Right lung (tissue), 5 donors: Measurements from ENCODE around the gene TBXAS1. TPM values are rescaled to one million over a fixed set of nuclear protein-coding genes. Genes with fewer than 3 reads are reported as not detected.
"Not testable (repeated sequence)": the region's sequence is repeated elsewhere in the genome, so short reads cannot be mapped to it uniquely, and the experiment has no call there.

Experiments used
- DNase-seq, 2 donors: peaks; one replicate each; pipeline ENCODE4 v3.0.0-alpha.2; 2013
- polyA plus RNA-seq, 5 donors: library from polyadenylated mRNA; unstranded; fragments of 120-200 nt; gene quantifications; one replicate each; pipeline versions ENCODE4 v1.2.1 to v1.2.3, GENCODE V29; 2013; ENCODE audit warnings: inconsistent platforms in 1 of 5, low replicate concordance in 1 of 5; ENCODE audit not compliant: insufficient read length in 5 of 5, insufficient read depth in 1 of 5

Gene TBXAS1
- polyA plus RNA-seq, 5 donors = 6.9 to 9.8 (median 9.0) TPM

DNA sequence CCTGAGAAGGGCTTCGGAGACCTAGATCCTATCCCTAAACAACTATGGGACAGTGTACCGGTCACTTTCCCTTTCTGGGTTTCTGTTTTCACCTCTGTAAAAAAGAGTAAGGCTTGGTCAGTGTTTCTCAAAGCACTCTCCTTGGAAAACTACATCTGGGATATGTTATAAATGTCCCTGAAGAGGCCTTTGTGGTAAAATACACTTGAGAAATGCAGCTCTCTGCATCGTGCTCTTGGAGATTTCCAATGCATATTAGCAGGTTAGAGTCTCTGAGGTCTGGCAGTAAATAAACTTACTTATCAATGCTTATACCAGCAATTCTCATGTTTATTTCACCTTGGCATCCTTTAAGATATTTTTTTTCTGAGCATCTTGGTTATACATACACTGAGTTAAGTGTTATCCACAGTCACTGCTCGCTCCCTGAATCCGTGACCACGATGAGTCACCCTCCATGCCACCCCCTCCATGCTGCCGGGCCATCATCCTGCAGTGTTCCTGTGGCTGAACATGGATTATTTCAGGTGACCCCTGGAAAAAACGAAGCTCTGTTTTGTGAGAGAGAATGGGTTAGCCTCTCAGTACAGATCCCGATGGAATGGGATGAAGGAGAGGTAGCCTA lies 3.3 kb upstream of the TBXAS1 start:
- DNase-seq = no peak

GRCh38 chr7:139827042-139827441 lies 2.0 kb upstream of the TBXAS1 start:
- DNase-seq = no peak

- DNase-seq = no peak
Observed at GRCh38 chr7:139828446-139828845, 618 bp upstream of the TBXAS1 start.

DNA sequence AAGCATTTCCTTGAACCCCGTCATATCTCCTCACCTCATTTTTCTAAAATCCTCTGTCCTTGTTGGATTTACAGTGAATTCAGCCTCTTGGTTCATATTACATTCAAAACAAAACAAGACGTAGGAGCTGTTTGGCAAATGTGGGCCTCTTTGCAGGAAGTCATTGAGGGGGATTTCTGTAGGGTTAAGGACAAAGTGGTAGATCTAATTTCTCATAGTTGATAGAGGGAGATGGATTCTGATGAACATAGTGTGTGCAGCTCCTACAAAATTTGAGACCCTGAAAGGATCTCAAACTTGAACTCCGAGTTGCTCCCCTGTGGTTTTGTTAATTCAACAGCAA lies 682 bp downstream of the TBXAS1 start:
- DNase-seq = peak in 1 of 2 donors; percentile 24

DNA sequence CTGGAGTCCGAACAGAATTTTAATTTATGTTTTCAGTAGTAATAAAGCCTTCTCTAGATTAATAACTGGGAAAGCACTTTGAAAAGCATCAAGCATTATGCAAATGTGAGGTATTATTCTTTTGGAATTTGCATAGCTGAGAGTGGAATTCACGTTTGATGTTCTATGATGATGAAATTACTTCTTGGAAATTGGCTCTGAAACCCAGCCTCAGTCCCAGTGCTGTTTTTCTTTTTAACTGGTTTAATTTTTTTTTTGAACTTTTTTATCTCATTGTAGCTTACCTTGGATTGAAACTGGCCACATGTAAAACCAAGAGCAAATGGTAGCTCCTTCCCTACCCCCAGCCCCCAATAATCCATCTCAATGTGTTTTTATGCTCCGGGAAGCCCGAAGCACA lies 1.2 kb downstream of the TBXAS1 start:
- DNase-seq = no peak

- DNase-seq = no peak
Observed at GRCh38 chr7:139830782-139831501, 1.9 kb downstream of the TBXAS1 start.

GRCh38 chr7:139835848-139836247 lies 6.8 kb downstream of the TBXAS1 start:
- not testable (repeated sequence) for DNase-seq

- not testable (repeated sequence) for DNase-seq
Observed at GRCh38 chr7:139837291-139837690, 8.2 kb downstream of the TBXAS1 start.

GRCh38 chr7:139838276-139838675 lies 9.2 kb downstream of the TBXAS1 start:
- DNase-seq = no peak

DNA sequence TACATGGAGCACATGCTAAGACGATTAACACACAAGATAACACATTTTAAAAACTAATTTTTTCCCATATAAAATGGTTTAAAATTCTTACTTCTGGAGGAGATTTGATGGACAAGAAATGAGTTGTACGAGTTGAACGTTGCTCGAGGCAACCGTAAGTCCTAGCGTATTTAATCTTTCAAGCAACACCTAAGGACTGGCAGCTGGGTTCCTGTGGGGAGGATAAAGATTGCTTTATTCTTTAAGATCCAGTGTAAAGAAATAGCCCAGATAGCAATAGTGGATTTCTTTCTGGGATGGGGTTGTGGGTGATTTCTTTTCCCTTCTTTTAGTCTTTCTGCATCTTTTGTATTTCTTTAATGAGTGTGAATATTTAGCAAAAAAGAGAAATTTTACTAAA lies 9.8 kb downstream of the TBXAS1 start:
- DNase-seq = no peak

DNA sequence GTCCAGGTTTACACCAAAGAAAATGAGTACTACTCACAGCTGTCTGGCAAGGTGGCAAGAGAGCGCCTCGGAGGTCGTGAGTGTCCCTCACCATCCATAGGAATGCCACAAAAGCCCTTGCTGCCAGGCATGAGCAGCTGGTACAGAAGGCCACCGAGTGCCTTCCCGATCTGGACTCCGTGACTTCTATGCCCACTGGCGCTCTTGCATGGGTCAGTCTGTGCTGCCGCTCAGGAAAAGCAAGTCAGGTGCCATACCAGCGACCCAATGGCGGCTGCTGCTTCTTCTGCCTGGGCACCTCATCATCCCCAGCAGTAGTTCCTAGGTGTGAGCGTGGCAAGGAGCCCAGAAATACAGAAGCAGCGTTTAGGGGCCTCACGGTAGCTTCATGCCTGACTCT lies 11.7 kb downstream of the TBXAS1 start:
- no peak for DNase-seq

DNA sequence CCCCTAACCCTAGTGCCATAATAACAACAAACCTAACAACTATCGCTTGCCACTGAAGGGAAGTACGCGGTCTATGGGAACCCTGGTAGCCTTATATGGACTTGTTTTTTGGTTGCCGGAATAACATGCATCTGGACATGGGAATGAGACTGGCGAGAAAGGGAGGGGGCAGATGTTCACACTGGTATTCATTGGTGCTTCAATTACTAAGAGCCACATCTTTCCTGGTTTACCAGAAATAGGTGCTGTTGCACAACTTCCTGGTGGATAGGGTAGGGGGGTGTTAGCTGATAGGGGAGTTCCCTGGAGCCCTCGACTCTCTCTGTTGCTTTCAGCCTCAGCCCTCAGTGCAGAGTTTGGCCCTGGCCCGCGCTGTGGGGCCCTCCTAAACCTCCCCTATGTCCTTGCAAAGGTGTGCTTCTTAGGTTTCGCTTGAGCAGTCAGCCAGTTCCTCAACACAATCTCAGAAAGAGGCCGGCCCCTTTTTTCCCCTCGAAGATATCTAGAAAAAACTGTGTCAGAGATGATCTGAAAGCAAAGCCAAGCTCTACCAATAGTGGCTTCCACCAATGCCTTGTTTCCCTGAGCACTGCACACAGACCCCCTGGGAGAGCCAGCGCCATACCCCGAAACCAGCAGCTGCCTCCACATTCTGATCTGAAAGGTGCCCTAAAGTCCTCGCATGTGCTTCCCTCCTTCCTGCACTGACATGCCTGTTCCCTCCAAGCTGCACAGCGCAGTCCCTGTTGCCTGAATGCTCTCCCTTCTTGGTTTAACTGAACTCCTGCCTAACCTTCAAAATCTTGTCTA lies 13.5 kb downstream of the TBXAS1 start:
- peak in 1 of 2 donors; percentile 24 for DNase-seq

GRCh38 chr7:139843211-139843537 lies 14.1 kb downstream of the TBXAS1 start:
- DNase-seq = not testable (repeated sequence)

- no peak for DNase-seq
Observed at GRCh38 chr7:139844779-139845442, 15.8 kb downstream of the TBXAS1 start.

DNA sequence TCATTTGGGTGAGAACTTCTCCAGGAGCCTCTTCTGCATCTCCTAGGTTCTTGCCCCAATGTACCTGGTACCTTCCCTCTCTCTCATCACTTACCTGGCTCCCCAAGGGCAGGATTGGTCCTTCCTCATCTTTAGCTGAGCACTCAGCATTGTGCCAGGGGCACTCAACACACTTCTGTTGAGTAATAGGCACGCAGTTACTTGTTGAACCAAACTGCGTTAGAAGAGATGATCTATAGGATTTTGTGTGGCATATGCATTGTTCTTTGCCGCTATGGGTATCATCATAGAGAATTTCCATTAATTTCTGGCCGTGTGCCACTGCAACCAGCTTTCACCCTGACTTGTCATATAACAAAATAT lies 16.4 kb downstream of the TBXAS1 start:
- DNase-seq = no peak

DNA sequence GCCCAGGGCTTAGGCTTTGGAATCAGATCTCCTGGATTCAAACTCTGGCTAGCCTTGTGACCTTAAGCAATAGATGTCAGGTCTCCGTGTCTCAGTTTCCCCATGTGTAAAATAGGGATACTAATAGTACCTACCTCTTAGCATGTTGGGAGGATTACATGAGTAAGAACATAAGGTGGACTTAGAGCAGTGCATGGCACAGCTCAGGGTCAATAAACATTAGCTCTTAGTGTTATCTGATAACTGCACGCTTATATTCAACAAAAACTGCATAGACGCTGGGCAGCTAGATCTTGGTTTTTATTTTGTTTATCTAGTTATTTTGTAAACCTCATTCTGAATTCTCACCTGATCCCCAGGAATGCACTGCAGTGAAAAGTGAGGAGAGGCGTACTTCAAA lies 17.2 kb downstream of the TBXAS1 start:
- DNase-seq = no peak

- no peak for DNase-seq
Observed at GRCh38 chr7:139848274-139848673, 19.2 kb downstream of the TBXAS1 start.

- DNase-seq = no peak
Observed at GRCh38 chr7:139850906-139851305, 21.8 kb downstream of the TBXAS1 start.

GRCh38 chr7:139851770-139852481 lies 22.9 kb downstream of the TBXAS1 start:
- DNase-seq = no peak

- DNase-seq = no peak
Observed at GRCh38 chr7:139852482-139852845, 23.4 kb downstream of the TBXAS1 start.

DNA sequence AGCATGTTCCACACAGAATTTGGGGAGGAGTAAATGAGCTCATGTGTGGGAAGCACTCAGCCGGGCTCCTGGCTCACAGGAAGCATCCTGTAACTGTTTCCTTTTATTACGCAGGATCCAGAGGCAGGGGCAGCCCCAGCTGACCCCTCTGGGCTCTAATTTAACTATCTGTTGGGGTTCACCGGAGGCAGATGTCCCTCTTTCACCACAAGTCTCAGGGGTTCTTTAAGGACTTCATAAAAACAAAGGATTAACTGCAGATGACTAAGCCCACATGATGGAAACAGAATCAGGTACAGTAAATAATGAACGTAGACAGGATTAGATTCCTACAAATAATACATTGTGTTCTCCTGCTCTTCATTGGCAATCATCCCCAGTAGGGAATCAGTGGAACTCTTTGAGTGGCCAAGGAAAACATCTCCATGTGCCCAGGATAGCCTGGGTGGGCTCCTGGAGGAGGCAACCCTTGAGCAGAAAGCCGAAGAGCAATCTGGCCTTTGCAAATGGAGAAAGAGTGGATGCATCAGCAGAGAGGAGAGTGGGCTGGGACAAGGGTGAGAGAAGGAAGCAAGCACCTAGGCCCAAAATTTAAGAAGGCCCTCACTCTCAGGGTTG lies 24.6 kb downstream of the TBXAS1 start:
- no peak for DNase-seq

GRCh38 chr7:139854124-139854511 lies 25.1 kb downstream of the TBXAS1 start:
- DNase-seq = no peak
